DND-41 (cell line): ENCODE measurements around the gene IDUA.

Experiments used
- EZH2 ChIP-seq: IDR thresholded peaks from 3 replicates; pipeline ENCODE4 v1.6.1; 2012; ENCODE audit warnings: borderline replicate concordance, low read depth, mild to moderate bottlenecking, moderate library complexity, low read length, inconsistent platforms; ENCODE audit not compliant: severe bottlenecking
- TF ChIP-seq, protein P1 (sequence below): IDR thresholded peaks from 2 replicates; pipeline ENCODE4 v1.5.1; 2012; ENCODE audit warnings: borderline replicate concordance, low read length, moderate library complexity, mild to moderate bottlenecking; ENCODE audit not compliant: poor library complexity, severe bottlenecking; ENCODE audit errors: extremely low read depth

DNA sequence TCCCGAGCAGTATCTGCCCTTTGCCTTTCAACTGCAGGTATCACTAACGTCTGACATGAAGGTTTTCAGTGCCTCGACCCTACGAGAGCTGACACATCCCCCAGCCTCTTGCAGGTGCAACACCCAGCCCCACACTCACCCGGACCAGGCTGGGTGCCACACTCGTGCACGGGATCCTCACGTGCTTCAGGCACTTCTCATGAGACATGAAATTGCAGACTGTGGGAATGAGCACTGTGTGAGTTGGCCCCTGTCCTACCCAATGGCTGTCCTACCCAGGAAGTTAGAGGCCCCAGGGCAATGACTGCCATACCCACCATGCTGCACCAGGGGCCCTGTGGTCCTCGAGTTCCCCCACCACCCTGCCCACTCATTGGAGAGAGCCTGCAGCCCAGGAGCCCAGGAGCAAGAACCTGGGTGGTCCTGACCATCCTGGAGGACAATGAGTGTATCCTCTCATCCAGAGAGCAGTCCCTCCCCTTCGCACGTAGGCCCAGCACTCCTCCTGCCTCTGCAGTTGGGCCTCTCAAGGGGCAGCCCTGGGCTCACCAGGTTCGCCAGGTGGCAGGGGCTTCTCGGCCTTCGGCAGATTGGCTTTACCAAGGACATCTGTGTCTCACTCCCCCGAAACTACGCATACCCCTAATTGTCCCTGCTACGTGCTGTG lies 15.9 kb upstream of the IDUA start:
- TF ChIP-seq, protein P1, sequence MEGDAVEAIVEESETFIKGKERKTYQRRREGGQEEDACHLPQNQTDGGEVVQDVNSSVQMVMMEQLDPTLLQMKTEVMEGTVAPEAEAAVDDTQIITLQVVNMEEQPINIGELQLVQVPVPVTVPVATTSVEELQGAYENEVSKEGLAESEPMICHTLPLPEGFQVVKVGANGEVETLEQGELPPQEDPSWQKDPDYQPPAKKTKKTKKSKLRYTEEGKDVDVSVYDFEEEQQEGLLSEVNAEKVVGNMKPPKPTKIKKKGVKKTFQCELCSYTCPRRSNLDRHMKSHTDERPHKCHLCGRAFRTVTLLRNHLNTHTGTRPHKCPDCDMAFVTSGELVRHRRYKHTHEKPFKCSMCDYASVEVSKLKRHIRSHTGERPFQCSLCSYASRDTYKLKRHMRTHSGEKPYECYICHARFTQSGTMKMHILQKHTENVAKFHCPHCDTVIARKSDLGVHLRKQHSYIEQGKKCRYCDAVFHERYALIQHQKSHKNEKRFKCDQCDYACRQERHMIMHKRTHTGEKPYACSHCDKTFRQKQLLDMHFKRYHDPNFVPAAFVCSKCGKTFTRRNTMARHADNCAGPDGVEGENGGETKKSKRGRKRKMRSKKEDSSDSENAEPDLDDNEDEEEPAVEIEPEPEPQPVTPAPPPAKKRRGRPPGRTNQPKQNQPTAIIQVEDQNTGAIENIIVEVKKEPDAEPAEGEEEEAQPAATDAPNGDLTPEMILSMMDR, result no peak
- TF ChIP-seq EZH2, result no peak
